HCT116 (cell line): ENCODE data around the gene CACNA2D2. TPM values are rescaled to one million over a fixed set of nuclear protein-coding genes. Genes with fewer than 3 reads are reported as not detected.

Experiments used
- ATAC-seq: fragments of 200-7000 bp; cut with Tn5 transposase; 2 replicates; pipeline ENCODE4 v1.9.1; 2020; ENCODE audit warnings: mild to moderate bottlenecking, moderate library complexity
- BruUV-seq: library from RNA; stranded (reverse); fragments of 400-500 nt; replicated peaks from 2 replicates; lab custom pipeline; 2021; lab: Mats Ljungman, UMichigan
- CTCF ChIA-PET: fragments of 300-600 bp; sonication (Branson Sonifier 250); formaldehyde crosslinking; loops from one replicate; lab custom pipeline; 2021; ENCODE audit warnings: antibody characterized with exemption; lab: Charles Lee
- POLR2A ChIA-PET: fragments of 300-600, 350-600 bp; sonication (Branson Sonifier 250); formaldehyde crosslinking; loops from one replicate; lab custom pipeline; 2021; ENCODE audit warnings: antibody characterized with exemption; lab: Charles Lee
- RAD21 ChIA-PET, 2 experiments: fragments of 300-600 bp; sonication (Branson Sonifier 250); formaldehyde crosslinking; loops; one replicate each; lab custom pipeline; 2023; ENCODE audit warnings: low total read pairs in 2 of 2; ENCODE audit not compliant: uncharacterized antibody in 2 of 2, unreplicated experiment in 2 of 2, low non-redundant PET in 1 of 2; lab: Charles Lee
- DNase-seq: peaks from one replicate; pipeline ENCODE4 v3.0.0-alpha.2; 2010; ENCODE audit warnings: low read depth, low spot score
- H2AFZ ChIP-seq: fragments of 200-600 bp; shearing (Covaris generic), sonication (generic); 2 replicates; pipeline ENCODE4 v1.6.1; 2017; ENCODE audit warnings: low read depth, mixed run types, mixed read lengths, antibody characterized with exemption, low read length; ENCODE audit not compliant: poor library complexity, severe bottlenecking
- H3K27ac ChIP-seq: 2 replicates; pipeline ENCODE4 v1.5.1; 2012; ENCODE audit warnings: low read depth, low read length
- H3K27me3 ChIP-seq: fragments of 200-600 bp; sonication (generic); 2 replicates; pipeline ENCODE4 v1.6.1; 2016; ENCODE audit warnings: mixed run types, low read length, mixed read lengths; ENCODE audit not compliant: insufficient read depth
- H3K36me3 ChIP-seq, 2 experiments: fragments of 200-500 bp in 1 of 2; fragments of 200-600 bp in 1 of 2; sonication (Bioruptor generic) in 1 of 2; sonication (generic) in 1 of 2; 2 replicates each; pipeline versions ENCODE4 v1.5.1 to v1.6.1; 2014 to 2016; ENCODE audit warnings: low read length in 2 of 2, inconsistent platforms in 1 of 2, mixed read lengths in 1 of 2, mixed run types in 1 of 2; ENCODE audit not compliant: insufficient read depth in 2 of 2, control insufficient read depth in 1 of 2
- H3K4me1 ChIP-seq, 2 experiments: fragments of 200-600 bp in 1 of 2; sonication (generic) in 1 of 2; 2 replicates each; pipeline versions ENCODE4 v1.5.1 to v1.6.1; 2012 to 2017; ENCODE audit warnings: low read length in 2 of 2, inconsistent platforms in 1 of 2, mild to moderate bottlenecking in 1 of 2, mixed read lengths in 1 of 2, mixed run types in 1 of 2, moderate library complexity in 1 of 2; ENCODE audit not compliant: insufficient read depth in 2 of 2, control insufficient read depth in 1 of 2
- H3K4me2 ChIP-seq: fragments of 200-600 bp; sonication (generic); 2 replicates; pipeline ENCODE4 v1.6.1; 2017; ENCODE audit warnings: mixed run types, low read length, mixed read lengths
- H3K4me3 ChIP-seq, 2 experiments: fragments of 200-600 bp in 1 of 2; sonication (generic) in 1 of 2; replicated peaks in 1 of 2; 2 replicates each; pipeline ENCODE4 v1.5.1; 2011 to 2016; ENCODE audit warnings: low read length in 2 of 2, control low read depth in 1 of 2, low read depth in 1 of 2, mild to moderate bottlenecking in 1 of 2, mixed read lengths in 1 of 2, mixed run types in 1 of 2
- H3K79me2 ChIP-seq: fragments of 200-600 bp; sonication (generic); 2 replicates; pipeline ENCODE4 v1.6.1; 2017; ENCODE audit warnings: mild to moderate bottlenecking, mixed run types, low read length, moderate library complexity, mixed read lengths; ENCODE audit not compliant: insufficient read depth
- H3K9ac ChIP-seq: fragments of 200-600 bp; sonication (generic); 2 replicates; pipeline ENCODE4 v1.6.1; 2016; ENCODE audit warnings: low read length, mixed read lengths
- H3K9me2 ChIP-seq: fragments of 200-600 bp; sonication (generic), shearing (Covaris generic); 2 replicates; pipeline ENCODE4 v1.6.1; 2017; ENCODE audit warnings: mixed run types, mild to moderate bottlenecking, moderate library complexity; ENCODE audit not compliant: insufficient read depth
- H3K9me3 ChIP-seq, 2 experiments: fragments of 200-500 bp in 1 of 2; fragments of 200-600 bp in 1 of 2; sonication (Bioruptor generic) in 1 of 2; sonication (generic) in 1 of 2; 2 replicates each; pipeline ENCODE4 v1.6.1; 2014 to 2017; ENCODE audit warnings: low read length in 2 of 2, mixed read lengths in 2 of 2, inconsistent platforms in 1 of 2, low read depth in 1 of 2, mild to moderate bottlenecking in 1 of 2, mixed run types in 1 of 2, moderate library complexity in 1 of 2; ENCODE audit not compliant: control insufficient read depth in 1 of 2, insufficient read depth in 1 of 2
- H4K20me1 ChIP-seq: fragments of 200-600 bp; sonication (generic), shearing (Covaris generic); 2 replicates; pipeline ENCODE4 v1.6.1; 2017; ENCODE audit warnings: mixed run types, mild to moderate bottlenecking, moderate library complexity; ENCODE audit not compliant: insufficient read depth
- POLR2A ChIP-seq: IDR thresholded peaks from 2 replicates; pipeline ENCODE4 v1.7.0; 2011; ENCODE audit warnings: borderline replicate concordance; ENCODE audit not compliant: insufficient read depth, insufficient read length; ENCODE audit errors: extremely low read depth
- RAD21 ChIP-seq: IDR thresholded peaks from 2 replicates; pipeline ENCODE4 v1.6.1; 2012; ENCODE audit warnings: low read depth, mild to moderate bottlenecking
- ZNF274 ChIP-seq: fragments of 200-500 bp; sonication (Bioruptor generic); IDR thresholded peaks from 2 replicates; pipeline ENCODE4 v1.6.1; 2014; ENCODE audit warnings: mild to moderate bottlenecking, low read depth, low read length, inconsistent platforms
- intact Hi-C: fragments of 100-400 bp; cut with micrococcal nuclease; formaldehyde crosslinking; loops from 2 replicates; pipeline ENCODE4 v1.10.0; 2022
- total RNA-seq: library from RNA; stranded (reverse); gene quantifications from one replicate; pipeline ENCODE4 v1.2.1, GENCODE V29; 2021; ENCODE audit not compliant: unreplicated experiment
- TF ChIP-seq, protein P1 (sequence below), 3 experiments: fragments of 200-600 bp in 1 of 3; sonication (generic) in 1 of 3; IDR thresholded peaks in 2 of 3; conservative IDR thresholded peaks in 1 of 3; 2 replicates each; pipeline ENCODE4 v1.5.1; 2012 to 2017; ENCODE audit warnings: low read depth in 2 of 3, low read length in 2 of 3, antibody characterized with exemption in 1 of 3, borderline replicate concordance in 1 of 3, control low read depth in 1 of 3, mild to moderate bottlenecking in 1 of 3, mixed read lengths in 1 of 3, mixed run types in 1 of 3, moderate library complexity in 1 of 3; ENCODE audit not compliant: insufficient read depth in 1 of 3

CACNA2D2 gene
- total RNA-seq, 1 experiment from 2014 or later = 10.2 TPM

DNA sequence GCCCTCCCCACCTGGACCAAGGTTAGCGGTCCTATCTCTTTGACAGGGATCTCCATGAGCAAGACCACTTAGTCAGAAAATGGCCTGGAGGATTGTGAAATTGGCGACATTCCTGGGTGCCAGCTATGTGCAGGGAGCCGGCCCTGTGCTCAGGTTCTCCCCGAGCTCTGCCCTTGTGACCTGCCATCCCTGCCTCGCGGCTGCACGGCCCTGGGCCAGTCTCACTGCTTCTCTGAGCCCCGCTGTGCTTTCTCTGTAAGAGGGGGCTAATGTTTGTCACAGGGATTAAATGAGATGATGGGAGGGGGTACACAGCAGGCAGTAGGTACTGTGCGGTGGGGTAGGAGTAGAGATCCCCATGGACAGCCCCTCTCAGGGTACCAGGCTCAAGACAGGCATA lies 49.2 kb upstream of the CACNA2D2 start:
- Histone ChIP-seq H4K20me1 (no peaks in the 10 kb centered on the region), H3K27me3 (no peaks in the 10 kb centered on the region), H3K79me2 (no peaks in the 10 kb centered on the region), H3K4me1 (peaks cover 12 to 17% of the 10 kb centered on the region in 2 experiments), H3K9me2 (no peaks in the 10 kb centered on the region), H3K4me2 (no peak overlapping the region), H3K4me3 (no peak overlapping the region), H3K9ac (no peak overlapping the region), H3K36me3 (no peaks in the 10 kb centered on the region), H2AFZ (no peak overlapping the region), H3K9me3 (no peaks in the 10 kb centered on the region), H3K27ac (no peak overlapping the region)
- ChIA-PET RAD21 (no interaction called here), POLR2A (no interaction called here), CTCF (interaction anchor here (1.3 kb wide), 1 partner anchor 8 kb away, joined by 3 read pairs; no protein-coding TSS in a partner anchor)
- TF ChIP-seq ZNF274 = no peak
- intact Hi-C loops = no loop called here
- ATAC-seq (no peak), DNase-seq (no peak)
- no TSS peak for BruUV-seq

DNA sequence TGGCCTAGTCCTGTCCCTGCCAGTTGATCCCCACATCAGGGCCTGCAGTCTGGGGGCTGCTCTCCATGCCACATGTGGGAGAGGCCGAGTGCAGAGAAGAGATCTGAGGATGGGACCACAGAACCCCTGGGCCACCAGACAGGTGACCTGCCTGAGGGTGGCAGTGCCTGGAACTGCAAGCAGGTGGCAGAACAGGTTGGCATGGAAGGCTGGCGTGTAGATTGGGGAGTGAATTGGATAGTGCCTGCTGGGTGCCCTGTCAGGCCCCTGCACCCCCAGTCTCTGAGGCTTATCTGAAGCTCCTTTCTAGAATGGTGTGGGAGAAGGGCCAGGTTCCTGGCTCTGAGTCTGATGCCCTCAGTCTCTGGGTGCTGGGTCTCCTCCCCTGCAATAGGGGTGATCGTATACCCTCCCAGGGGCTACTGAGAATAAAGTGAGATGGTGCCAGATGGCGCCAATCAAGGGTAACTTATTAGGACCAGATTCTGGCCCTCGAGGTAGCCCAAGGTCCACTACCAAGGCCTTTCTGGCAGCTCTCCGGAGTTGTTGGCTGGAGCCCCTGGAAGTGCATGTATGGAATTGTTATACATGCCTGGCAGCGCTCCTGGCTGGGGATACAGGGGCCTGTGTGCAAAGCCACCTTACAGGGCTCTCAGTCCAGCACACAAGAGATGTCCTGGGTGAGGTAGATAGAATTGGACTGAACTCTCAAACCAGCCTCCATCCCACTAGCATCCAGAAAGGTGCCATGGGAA lies 48.4 kb upstream of the CACNA2D2 start:
- Histone ChIP-seq H3K9ac (0 out of 2 replicates have a peak overlapping the region, but pooled peaks have one; percentile 2), H3K9me2 (no peaks in the 10 kb centered on the region), H3K27me3 (no peaks in the 10 kb centered on the region), H3K4me3 (no peak overlapping the region), H3K36me3 (no peaks in the 10 kb centered on the region), H3K27ac (peak overlapping the region; percentile 15), H2AFZ (no peak overlapping the region), H3K9me3 (no peaks in the 10 kb centered on the region), H3K4me1 (peaks cover 12 to 17% of the 10 kb centered on the region in 2 experiments), H3K79me2 (no peaks in the 10 kb centered on the region), H3K4me2 (peak overlapping the region; percentile 67), H4K20me1 (no peaks in the 10 kb centered on the region)
- intact Hi-C loops = loop anchor here (1.0 kb wide), 1 partner anchor 64 kb away; no protein-coding TSS in a partner anchor
- ChIA-PET POLR2A (no interaction called here), RAD21 (interaction anchor here in 1 of 2 experiments (1.1 kb wide), 1 partner anchor 10 kb away, joined by 3 read pairs; no protein-coding TSS in a partner anchor), CTCF (interaction anchor here (1.0 to 1.6 kb wide), 6 partner anchors 9 to 62 kb away, joined by 3 to 8 read pairs (median 4); partner anchors contain the start of genes CISH and HEMK1)
- ATAC-seq (peak; percentile 60), DNase-seq (no peak)
- BruUV-seq = no TSS peak
- TF ChIP-seq, protein P1, sequence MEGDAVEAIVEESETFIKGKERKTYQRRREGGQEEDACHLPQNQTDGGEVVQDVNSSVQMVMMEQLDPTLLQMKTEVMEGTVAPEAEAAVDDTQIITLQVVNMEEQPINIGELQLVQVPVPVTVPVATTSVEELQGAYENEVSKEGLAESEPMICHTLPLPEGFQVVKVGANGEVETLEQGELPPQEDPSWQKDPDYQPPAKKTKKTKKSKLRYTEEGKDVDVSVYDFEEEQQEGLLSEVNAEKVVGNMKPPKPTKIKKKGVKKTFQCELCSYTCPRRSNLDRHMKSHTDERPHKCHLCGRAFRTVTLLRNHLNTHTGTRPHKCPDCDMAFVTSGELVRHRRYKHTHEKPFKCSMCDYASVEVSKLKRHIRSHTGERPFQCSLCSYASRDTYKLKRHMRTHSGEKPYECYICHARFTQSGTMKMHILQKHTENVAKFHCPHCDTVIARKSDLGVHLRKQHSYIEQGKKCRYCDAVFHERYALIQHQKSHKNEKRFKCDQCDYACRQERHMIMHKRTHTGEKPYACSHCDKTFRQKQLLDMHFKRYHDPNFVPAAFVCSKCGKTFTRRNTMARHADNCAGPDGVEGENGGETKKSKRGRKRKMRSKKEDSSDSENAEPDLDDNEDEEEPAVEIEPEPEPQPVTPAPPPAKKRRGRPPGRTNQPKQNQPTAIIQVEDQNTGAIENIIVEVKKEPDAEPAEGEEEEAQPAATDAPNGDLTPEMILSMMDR (IDR thresholded peaks at IDR 0.05 in 2 of 3, conservative IDR thresholded peaks at IDR 0.05 in 1 of 3; ENCODE audit: borderline replicate concordance in 1 of 3, insufficient read depth in 1 of 3, low read depth in 2 of 3, low read length in 2 of 3) = peak; percentile 36 to 49 (median 42); a peak in 5 of 6 replicates
- TF ChIP-seq POLR2A (no peak), RAD21 (peak; percentile 55)
